ENCODE measurements around the gene CHRNA10.

CHRNA10 gene, protein sequence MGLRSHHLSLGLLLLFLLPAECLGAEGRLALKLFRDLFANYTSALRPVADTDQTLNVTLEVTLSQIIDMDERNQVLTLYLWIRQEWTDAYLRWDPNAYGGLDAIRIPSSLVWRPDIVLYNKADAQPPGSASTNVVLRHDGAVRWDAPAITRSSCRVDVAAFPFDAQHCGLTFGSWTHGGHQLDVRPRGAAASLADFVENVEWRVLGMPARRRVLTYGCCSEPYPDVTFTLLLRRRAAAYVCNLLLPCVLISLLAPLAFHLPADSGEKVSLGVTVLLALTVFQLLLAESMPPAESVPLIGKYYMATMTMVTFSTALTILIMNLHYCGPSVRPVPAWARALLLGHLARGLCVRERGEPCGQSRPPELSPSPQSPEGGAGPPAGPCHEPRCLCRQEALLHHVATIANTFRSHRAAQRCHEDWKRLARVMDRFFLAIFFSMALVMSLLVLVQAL

GRCh38 chr11:3671334-3672254 lies at the start of gene CHRNA10:
Gene CHRNA10, minus strand, starts transcription at chr11:3671384. Its CDS starts 72 bp downstream, at chr11:3671312.
- DNase-seq = no peak

DNA sequence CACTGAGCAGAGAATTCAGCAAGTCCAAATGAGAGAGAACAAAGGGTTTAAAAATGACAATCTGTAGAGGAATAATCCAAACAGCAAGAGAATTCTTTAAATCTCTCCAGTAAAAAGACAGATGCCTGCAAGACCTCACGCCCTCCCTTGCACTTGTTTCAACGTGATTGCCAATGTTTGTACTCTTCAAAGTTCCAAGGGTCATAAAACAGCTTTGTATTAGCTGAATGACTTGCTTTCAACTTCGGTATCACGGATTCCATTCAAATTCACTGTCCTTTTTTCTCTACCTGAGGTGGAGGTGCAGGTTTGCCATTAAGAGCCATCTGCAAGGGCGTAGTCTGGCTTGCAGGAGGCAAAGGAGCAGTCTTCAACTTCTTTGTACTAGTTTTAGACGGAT lies 41.1 kb upstream of the CHRNA10 start:
- DNase-seq = no peak

DNA sequence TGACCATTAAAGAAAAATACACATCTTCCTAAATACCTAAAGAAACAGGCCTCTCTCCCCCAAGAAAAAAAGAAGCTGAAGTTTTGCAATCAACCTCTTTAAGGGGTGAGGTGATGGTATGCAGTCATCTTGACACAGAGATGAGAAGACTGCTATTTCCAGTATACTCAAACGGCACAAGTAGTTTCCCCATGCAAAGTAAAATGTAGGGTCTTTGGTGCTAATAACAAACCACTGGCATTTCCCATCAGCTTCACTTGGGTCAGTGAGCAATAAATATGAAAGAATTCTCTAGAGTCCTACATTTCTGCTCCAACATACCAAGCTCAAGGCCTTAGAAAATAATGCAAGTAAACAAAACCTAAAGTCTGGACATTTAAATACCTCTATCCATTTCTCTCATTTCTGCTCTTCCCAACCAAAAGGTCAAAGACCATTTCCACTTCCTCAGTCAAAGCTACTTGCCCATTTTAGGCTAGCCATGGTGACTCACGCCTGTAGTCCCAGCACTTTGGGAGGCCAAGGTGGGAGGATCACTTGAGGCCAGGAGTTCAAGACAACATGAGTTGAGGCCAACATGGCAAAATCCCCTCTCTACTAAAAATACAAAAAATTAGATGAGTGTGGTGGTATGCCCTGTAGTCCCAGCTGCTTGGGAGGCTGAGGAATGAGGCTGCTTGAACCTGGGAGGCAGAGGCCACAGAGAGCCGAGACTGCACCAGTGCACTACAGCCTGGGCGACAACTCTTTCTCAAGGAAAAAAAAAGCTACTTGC lies 39.5 kb upstream of the CHRNA10 start:
- DNase-seq = no peak

DNA sequence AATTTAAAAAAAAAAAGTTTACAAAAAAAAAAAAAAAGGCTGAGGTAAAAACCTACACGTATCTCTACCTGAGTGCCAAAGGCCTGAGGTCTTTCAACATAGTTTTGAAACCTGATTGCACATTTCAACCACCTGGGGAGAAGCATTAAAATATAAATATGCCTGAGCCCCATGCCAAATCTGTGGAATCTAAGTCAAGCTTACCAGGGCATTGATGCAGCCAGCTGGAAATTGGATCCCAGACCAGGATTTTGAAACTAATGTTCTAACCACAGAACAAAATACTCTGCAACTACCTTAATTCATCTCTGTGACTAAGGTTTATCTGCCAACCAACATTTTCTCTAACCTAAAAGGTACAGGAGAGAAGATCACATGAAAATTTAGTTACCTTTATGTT lies 38.8 kb upstream of the CHRNA10 start:
- DNase-seq = no peak

- no peak for DNase-seq
Observed at GRCh38 chr11:3707176-3707575, 36.0 kb upstream of the CHRNA10 start.

- no peak for DNase-seq
Observed at GRCh38 chr11:3703383-3703782, 32.2 kb upstream of the CHRNA10 start.

- DNase-seq = no peak
Observed at GRCh38 chr11:3700910-3701309, 29.7 kb upstream of the CHRNA10 start.

DNA sequence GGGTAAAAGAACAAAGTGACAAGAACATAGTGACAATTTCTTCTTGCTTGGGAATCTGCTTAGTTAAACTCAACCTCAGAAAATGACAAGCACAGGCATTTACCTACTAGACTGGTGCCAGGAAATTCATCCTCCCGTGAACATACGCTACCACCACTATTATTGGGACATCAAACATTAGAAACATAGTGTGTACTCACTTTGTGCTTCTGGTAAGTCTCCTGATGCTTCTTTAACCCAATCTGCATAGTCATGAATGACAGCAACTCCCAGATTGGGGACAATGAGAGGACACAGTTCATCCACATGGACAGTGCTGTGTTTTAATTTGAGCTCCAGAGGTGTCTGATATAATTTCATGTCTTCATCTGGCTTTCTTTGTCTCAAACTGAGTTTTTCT lies 29.2 kb upstream of the CHRNA10 start:
- no peak for DNase-seq

GRCh38 chr11:3686751-3687150 lies 15.6 kb upstream of the CHRNA10 start:
- no peak for DNase-seq

DNA sequence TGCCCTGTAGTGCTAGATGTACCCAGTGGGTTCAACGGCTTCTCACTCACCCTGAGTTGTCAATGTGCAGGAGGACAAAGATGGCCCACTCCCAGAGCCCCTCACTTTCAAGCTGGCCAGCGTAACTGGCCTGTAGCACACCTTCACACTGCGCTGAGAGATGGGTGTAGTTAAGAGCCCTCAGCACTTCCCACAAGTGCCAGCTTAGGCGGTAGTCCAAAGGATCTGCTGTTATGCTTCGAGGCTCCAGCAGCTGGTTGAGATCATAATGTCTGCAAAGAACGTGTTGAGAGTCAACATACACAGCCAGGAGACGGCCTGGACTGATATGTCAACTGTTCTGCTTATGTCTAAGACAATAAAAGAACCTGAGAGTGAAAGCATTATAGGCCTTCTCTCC lies 14.7 kb upstream of the CHRNA10 start:
- DNase-seq = no peak

- no peak for DNase-seq
Observed at GRCh38 chr11:3684819-3685172, 13.6 kb upstream of the CHRNA10 start.

DNA sequence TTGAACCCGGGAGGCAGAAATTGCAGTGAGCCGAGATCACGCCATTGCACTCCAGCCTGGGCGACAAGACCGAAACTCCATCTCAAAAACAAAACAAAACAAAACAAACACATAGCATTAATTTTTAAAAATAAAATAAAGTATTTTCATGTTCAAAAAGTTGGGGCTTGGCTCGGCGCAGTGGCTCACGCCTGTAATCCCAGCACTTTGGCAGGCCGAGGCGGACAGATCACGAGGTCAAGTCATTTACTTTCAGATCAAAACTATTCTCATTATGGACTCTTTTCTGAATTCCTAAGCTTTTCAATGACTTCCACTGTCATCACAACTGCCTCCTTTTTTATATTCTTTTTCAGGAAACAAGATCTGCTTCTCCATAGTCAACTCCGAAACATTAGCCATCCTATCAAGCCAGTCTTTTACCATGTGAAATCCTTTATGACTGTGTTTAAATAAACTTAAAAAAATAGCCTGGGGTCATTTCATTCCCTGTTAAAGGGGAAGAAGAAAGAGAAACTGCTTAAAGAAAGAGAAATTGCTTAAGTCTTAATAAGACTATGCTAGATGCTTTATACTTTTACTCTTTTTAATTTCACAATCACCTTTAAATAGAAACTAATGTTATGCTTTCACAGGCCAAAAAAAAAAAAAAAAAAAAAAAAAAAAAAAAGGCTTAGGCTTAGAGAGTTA lies 13.1 kb upstream of the CHRNA10 start:
- no peak for DNase-seq

DNA sequence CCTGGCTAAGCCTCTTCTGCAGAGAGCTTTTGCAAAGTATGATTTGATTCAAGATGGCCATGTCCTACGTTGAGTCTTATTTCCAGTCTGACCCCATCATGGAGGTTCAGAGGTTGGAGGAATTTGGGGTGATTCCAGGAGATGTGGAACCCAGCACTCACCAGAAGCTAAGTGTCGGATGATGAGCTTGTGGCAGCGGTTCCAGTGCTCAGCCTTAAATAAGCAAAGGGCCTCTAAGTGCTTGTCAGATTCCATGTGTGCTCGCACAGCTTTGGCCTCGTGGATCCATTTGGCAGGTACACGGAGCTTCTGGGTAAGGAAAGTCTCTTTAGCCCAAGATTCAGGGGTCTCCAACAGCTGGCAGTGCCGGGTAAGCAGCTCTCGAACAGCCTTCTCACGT lies 11.9 kb upstream of the CHRNA10 start:
- no peak for DNase-seq

DNA sequence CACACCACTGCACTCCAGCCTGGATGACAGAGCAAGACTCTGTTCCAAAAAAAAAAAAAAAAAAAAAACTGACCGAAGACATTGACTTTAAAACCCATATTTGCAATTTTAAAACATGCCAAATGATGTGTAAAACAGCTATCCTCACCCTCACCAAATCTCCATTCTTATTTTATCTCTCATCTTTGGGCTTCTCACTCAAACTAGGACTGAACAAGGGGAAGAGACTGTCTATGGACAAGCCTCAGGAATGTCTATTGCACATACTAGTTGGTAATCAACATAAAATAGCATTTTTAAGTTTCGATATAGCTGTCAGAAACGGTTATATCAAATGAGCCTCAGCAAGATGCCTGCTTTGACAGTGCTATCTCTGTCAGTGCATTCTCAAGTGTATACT lies 7.9 kb upstream of the CHRNA10 start:
- DNase-seq = no peak

DNA sequence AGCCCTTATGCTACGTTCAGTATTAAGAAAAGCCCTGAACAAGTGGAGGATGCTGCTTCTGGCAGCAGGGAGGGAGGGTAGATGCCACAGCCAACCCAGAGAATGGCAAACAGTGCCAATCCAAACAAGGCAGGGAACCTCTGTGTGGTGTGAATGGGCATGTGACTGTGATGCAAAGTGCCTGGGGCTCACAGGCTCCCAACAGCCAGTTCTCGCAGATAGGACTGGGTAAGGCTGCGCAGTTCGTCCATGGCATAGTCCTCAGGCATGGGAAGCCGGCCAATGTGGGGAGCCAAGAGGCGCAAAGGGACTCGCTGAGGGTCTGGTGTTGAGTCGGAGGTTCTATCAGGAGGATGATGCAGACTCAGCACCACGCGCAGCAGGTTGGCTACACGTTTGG lies 4.8 kb upstream of the CHRNA10 start:
- DNase-seq = no peak

DNA sequence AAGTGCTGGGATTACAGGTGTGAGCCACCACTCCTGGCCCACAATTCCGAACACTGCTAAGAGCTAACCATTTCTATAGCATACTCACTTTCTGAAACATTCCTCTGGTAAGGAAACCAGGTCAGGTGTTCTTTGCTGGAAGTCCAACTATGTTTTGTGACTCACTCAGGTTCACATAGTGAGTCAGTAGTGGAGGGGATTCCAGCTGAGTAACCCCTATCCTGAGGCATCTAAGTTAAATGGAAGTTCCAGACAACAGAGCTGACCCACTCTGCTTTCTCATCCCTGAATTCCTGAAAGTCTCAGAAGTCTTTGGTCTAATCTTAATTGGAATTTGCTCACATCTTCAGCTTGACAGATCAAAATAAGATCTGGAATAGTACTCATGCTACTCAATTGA lies 3.0 kb upstream of the CHRNA10 start:
- DNase-seq = no peak

DNA sequence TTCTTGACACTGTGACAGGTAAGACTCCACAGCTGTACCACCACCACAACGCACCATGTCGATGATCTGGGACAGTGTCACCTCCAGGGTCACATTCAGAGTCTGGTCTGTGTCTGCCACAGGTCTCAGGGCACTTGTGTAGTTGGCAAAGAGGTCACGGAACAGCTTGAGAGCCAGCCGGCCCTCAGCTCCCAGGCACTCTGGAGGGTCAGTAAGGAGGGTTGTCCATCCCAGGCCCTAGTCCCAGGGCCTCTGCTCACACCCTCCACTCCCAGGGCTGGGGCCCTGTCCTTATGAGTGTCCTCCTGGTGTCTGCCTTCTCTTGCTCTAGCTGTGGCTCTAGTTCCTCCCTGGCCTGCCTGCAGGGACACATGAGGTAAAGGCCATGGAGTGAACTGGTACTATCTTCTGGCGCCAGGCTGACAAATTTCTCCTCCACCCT lies 1.4 kb downstream of the CHRNA10 start:
- no peak for DNase-seq

DNA sequence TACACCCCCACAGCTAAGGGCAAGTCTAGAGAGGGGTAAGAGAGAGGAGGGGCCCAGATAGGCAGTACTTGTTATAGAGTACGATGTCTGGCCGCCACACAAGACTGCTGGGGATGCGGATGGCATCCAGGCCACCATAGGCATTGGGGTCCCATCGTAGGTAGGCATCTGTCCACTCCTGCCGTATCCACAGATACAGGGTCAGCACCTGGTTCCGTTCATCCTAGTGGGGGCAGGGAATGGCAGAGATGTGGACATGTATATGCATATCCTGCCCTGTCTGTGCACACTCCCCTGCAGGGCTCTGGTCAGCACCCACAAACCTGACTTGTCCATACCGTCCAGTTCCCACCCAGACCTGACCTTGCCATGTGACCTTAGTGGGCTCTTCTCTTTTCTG lies 2.1 kb downstream of the CHRNA10 start:
- no peak for DNase-seq

GRCh38 chr11:3667149-3668035 lies 3.8 kb downstream of the CHRNA10 start:
- no peak for DNase-seq

DNA sequence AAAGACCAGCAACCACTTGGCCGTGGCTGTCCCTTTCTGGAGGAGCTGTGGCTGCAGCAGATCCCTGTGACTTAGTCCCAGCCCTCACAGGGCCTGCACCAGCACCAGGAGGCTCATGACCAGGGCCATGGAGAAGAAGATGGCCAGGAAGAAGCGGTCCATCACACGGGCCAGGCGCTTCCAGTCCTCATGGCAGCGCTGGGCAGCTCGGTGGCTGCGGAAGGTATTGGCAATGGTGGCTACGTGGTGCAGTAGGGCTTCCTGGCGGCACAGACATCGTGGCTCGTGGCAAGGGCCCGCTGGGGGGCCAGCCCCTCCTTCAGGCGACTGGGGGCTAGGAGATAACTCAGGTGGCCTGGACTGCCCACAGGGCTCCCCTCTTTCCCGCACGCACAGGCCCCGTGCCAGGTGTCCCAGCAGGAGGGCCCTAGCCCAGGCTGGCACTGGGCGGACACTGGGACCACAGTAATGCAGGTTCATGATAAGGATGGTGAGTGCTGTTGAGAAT lies 5.1 kb downstream of the CHRNA10 start:
- DNase-seq = no peak

- no peak for DNase-seq
Observed at GRCh38 chr11:3665336-3666022, 5.7 kb downstream of the CHRNA10 start.
